ENCODE data around the gene RGN.

GRCh38 chrX:47080915-47081236 is 2.6 kb downstream of the RGN start:
- no peak for TF ChIP-seq CTCF (IDR thresholded peaks at IDR 0.05)
- TF ChIP-seq POLR2A (IDR thresholded peaks at IDR 0.05), result no peak
